Stimulated activated CD4-positive, alpha-beta T cell treated with anti-CD3 and anti-CD28 coated beads, Interleukin-2, amount 100 ng/mL, for 24 hours (primary cell): Measurements from ENCODE around the gene DDX54.

Source experiments
- DNase-seq, 2 donors: peaks; one replicate each; pipeline ENCODE4 v3.0.0-alpha.2; 2020

The DDX54 gene

GRCh38 chr12:113114447-113115178 is 70.7 kb downstream of the DDX54 start:
- no peak for DNase-seq

- DNase-seq: no peak
Measured at GRCh38 chr12:113113397-113113796, 71.9 kb downstream of the DDX54 start.

- DNase-seq: no peak
Measured at GRCh38 chr12:113112043-113112899, 73.0 kb downstream of the DDX54 start.

DNA sequence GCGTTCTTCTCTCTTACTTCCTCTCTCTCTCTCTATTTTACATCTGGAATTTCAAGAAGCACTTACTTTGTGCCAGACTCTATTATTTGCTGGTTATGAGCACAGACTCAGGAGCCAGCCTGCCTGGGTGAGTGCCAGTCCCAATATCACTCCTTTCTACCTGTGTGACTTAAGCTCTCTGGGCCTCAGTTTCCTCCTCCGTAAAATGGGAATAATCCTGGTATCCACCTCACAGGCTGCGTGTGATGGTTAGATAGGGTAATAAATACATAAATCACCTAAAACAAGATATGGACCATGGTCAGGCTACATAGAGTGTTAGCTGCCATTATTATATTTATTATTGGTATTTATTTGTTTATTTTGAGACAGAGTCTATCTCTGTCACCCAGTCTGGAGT is 74.0 kb downstream of the DDX54 start:
- DNase-seq: no peak

- DNase-seq: no peak
Measured at GRCh38 chr12:113109872-113110599, 75.2 kb downstream of the DDX54 start.

GRCh38 chr12:113109360-113109759 is 75.9 kb downstream of the DDX54 start:
- no peak for DNase-seq

DNA sequence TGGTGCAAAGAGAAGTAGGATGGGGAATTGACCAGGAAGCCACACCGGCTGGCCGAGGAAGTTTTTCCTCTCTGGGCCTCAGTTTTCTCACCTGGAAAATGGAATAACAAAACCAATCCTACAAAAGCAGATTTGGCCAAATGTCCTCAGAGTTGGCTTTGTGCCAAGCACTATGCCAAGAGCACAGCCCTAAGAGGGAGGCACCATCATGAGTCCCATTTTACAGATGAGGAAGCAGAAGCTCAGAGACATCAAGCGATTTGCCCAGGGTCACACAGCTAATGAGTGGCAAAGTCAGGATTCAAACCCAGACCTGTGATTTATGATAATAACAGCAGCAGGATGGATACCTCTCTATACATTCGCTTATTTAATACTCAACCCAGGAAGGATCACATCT is 77.0 kb downstream of the DDX54 start:
- DNase-seq: no peak
